GM10248 (cell line): ENCODE data around the gene SDK2.

Source experiments
- CTCF ChIA-PET: fragments of 300-600 bp; sonication (Branson Sonifier 250); formaldehyde crosslinking; extraction: SDS; loops from one replicate; lab custom pipeline; 2021; ENCODE audit warnings: antibody characterized with exemption; lab: Yijun Ruan, JAX
- POLR2A ChIA-PET: fragments of 350-650 bp; sonication (Branson Sonifier 250); formaldehyde crosslinking; extraction: SDS; loops from one replicate; lab custom pipeline; 2020; ENCODE audit warnings: antibody characterized with exemption; lab: Yijun Ruan, JAX
- DNase-seq: peaks from one replicate; pipeline ENCODE4 v3.0.0; 2012; ENCODE audit errors: extremely low spot score
- TF ChIP-seq, protein P1 (sequence below): IDR thresholded peaks from 2 replicates; pipeline ENCODE4 v1.5.1; 2012; ENCODE audit warnings: mild to moderate bottlenecking, low read depth; ENCODE audit errors: extremely low read depth, missing control alignments, control extremely low read depth

Gene SDK2

DNA sequence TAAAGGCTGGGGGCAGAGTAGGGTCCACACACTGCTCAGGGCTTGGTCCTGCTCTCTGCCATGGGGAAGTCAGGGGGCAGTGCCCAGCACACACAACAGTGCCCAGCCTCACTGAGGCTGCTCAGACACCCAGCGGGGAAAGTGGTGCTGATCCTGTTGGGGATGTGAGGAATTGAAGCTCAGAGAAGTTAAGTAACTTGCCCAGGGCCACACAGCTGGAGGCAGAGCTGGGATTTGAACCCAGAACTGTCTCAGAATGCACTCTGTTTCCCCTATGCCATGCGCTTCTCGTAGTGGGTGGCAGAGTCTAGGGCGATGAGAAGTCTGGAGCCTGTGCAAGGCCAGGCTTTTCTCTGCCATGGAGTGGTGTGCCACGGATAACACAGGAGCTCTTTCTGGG lies 59.3 kb downstream of the SDK2 start:
- no peak for DNase-seq
- POLR2A ChIA-PET: no interaction called here
- TF ChIP-seq, protein P1, sequence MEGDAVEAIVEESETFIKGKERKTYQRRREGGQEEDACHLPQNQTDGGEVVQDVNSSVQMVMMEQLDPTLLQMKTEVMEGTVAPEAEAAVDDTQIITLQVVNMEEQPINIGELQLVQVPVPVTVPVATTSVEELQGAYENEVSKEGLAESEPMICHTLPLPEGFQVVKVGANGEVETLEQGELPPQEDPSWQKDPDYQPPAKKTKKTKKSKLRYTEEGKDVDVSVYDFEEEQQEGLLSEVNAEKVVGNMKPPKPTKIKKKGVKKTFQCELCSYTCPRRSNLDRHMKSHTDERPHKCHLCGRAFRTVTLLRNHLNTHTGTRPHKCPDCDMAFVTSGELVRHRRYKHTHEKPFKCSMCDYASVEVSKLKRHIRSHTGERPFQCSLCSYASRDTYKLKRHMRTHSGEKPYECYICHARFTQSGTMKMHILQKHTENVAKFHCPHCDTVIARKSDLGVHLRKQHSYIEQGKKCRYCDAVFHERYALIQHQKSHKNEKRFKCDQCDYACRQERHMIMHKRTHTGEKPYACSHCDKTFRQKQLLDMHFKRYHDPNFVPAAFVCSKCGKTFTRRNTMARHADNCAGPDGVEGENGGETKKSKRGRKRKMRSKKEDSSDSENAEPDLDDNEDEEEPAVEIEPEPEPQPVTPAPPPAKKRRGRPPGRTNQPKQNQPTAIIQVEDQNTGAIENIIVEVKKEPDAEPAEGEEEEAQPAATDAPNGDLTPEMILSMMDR: no peak
- CTCF ChIA-PET: interaction anchor here (1.0 to 2.7 kb wide), 4 partner anchors 11 to 125 kb away, joined by 3 to 17 read pairs (median 4); no protein-coding TSS in a partner anchor

DNA sequence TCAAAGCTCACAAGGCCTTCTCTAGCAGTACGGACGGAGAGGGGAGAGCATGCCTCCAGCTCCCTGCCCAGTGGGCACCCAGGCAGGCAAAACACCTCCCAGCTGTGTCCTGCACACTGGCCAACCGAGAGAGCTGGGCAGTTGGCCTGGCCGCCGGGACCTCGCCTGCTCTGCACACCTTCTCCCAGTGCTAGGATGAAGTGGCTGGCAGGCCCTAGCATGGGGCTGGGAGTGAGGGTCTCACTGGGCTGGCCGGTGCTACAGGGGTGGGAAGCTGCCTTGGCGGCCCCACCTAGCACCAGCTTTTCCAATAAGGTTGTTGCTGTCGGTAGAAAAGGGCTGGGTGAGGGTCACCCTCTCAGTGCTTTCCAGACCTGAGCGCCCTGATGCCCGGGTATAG lies 60.2 kb downstream of the SDK2 start:
- ChIA-PET CTCF (interaction anchor here (1.0 to 2.7 kb wide), 3 partner anchors 10 to 126 kb away, joined by 3 to 17 read pairs (median 3); no protein-coding TSS in a partner anchor), POLR2A (no interaction called here)
- DNase-seq: no peak
- TF ChIP-seq, protein P1: no peak

DNA sequence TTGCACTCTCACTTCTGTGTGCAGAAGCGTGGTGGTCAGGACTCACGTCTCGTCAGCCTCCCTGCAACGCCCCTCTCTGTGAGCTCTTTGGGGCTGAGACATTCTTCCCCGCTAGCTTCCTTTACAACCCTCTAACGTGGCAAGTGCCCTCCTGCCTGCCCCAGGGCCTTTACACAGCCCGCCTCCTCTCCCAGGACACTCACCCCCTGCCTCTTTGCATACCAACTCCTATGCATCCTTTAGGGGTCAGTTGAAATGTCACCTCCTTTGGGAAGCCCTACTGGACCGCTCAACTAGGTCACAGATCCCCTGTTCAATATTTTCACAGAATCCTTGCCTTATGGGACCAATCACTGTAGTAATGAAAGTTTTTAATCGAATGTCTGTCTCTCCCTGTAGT lies 61.4 kb downstream of the SDK2 start:
- CTCF ChIA-PET: no interaction called here
- no peak for DNase-seq
- POLR2A ChIA-PET: no interaction called here
- TF ChIP-seq, protein P1: no peak

DNA sequence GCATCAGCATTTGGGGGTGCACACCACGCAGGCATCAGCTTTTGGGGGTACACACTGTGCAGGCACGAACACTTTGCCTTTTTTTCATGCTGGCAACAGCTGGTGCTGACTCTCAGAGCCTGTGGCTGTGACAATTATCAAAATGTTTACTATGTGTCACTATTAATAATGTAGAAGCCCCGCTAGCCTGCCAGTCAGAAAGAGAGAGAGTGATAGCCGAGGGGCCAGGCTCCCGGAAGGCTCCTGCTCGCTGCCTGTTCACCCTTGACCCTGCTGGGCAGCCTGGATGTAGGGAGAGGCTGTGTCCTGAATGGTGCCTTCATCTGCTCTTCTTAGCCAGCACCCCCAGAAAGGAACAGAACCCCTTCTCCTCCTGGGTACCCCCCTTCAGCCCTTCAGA lies 61.9 kb downstream of the SDK2 start:
- TF ChIP-seq, protein P1: no peak
- CTCF ChIA-PET: no interaction called here
- DNase-seq: no peak
- POLR2A ChIA-PET: no interaction called here

DNA sequence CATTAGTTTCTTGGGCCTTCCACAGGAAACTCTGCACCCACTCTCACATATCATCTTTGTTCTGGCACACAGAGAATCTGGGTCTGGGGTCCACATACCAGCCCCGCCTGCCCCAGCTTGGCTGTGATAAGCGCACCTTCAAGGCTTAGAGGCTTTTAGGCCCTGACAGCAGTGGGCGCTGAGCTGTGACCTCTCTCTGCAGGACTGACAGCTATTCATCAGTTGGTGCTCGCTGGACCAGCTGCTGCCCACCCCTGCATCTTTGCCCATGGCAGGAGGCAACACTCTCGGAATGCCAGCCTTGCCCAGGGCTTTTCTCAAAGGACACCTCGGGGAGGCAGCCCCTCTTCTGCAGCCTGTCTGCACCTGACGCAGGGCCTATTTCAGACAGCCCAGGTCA lies 62.9 kb downstream of the SDK2 start:
- TF ChIP-seq, protein P1: no peak
- DNase-seq: no peak
- ChIA-PET POLR2A (no interaction called here), CTCF (no interaction called here)

DNA sequence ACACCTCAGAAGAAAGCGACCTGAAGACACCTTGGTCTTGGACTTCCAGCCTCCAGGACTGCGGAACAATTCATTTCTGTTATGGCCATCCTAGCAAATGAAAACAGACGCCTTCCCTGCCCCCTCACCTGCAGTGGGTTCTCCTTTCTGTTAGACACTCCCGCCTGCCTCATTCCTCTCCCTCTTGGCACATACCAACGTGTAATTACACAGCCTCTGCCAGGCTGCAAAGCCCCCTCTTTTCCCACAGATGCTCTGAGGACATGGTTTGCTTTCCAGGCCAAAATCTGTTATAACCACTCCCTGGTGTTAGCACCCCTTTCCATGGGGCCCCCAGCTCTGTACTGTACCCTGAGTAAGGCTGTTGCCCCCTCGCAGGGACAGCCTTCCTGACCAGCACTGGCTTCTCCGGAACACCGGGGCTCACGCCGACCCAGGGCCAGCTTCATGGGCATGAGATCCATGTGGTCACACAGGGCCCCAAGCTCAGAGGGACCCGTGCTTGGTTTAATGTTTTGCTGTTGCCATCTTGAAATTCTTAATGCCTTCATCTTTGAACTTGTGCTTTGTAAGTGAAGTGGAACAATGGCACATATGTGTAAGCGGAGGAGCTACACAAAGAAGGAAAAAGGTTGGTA lies 64.1 kb downstream of the SDK2 start:
- DNase-seq: no peak
- TF ChIP-seq, protein P1: no peak
- CTCF ChIA-PET: no interaction called here
- POLR2A ChIA-PET: no interaction called here
